WTC11 (cell line): ENCODE measurements around the gene PRKCQ.

Experiments used
- IRF2 ChIP-seq: sonication (generic); formaldehyde crosslinking; IDR thresholded peaks from 2 replicates; pipeline ENCODE4 v1.8.0; 2022; ENCODE audit warnings: low read depth, missing genetic modification reagents, borderline replicate concordance
- NFE2L1 ChIP-seq: sonication (generic); formaldehyde crosslinking; IDR thresholded peaks from 2 replicates; pipeline ENCODE4 v1.8.1; 2023; ENCODE audit warnings: missing genetic modification reagents
- NR1H2 ChIP-seq: sonication (generic); formaldehyde crosslinking; IDR thresholded peaks from 2 replicates; pipeline ENCODE4 v1.9.0; 2021; ENCODE audit warnings: mild to moderate bottlenecking, moderate library complexity, missing genetic modification reagents
- SP1 ChIP-seq: sonication (generic); formaldehyde crosslinking; conservative IDR thresholded peaks from 2 replicates; pipeline ENCODE4 v1.8.1; 2022; ENCODE audit warnings: missing genetic modification reagents
- TEAD1 ChIP-seq: sonication (generic); formaldehyde crosslinking; IDR thresholded peaks from 2 replicates; pipeline ENCODE4 v1.8.0; 2022; ENCODE audit warnings: mild to moderate bottlenecking, missing genetic modification reagents
- ZNF263 ChIP-seq: sonication (generic); formaldehyde crosslinking; IDR thresholded peaks from 2 replicates; pipeline ENCODE4 v1.8.1; 2022; ENCODE audit warnings: low read depth, mild to moderate bottlenecking, moderate library complexity, missing genetic modification reagents
- TF ChIP-seq, protein P1 (sequence below): fragments of 200-600 bp; IDR thresholded peaks from 2 replicates; pipeline ENCODE4 v1.8.0; 2022; ENCODE audit warnings: antibody characterized with exemption
- TF ChIP-seq, protein P2 (sequence below): sonication (generic); formaldehyde crosslinking; IDR thresholded peaks from 2 replicates; pipeline ENCODE4 v1.8.0; 2022; ENCODE audit warnings: mild to moderate bottlenecking, missing genetic modification reagents
- TF ChIP-seq, protein P3 (sequence below): sonication (generic); formaldehyde crosslinking; IDR thresholded peaks from 2 replicates; pipeline ENCODE4 v1.8.1; 2022; ENCODE audit warnings: low read depth, mild to moderate bottlenecking, moderate library complexity, missing genetic modification reagents, borderline replicate concordance
- TF ChIP-seq, protein P4 (sequence below): sonication (generic); formaldehyde crosslinking; conservative IDR thresholded peaks from 2 replicates; pipeline ENCODE4 v1.8.1; 2022; ENCODE audit warnings: mild to moderate bottlenecking, missing genetic modification reagents
- TF ChIP-seq, protein P5 (sequence below): sonication (generic); formaldehyde crosslinking; IDR thresholded peaks from 2 replicates; pipeline ENCODE4 v1.8.1; 2022; ENCODE audit warnings: missing genetic modification reagents, borderline replicate concordance

DNA sequence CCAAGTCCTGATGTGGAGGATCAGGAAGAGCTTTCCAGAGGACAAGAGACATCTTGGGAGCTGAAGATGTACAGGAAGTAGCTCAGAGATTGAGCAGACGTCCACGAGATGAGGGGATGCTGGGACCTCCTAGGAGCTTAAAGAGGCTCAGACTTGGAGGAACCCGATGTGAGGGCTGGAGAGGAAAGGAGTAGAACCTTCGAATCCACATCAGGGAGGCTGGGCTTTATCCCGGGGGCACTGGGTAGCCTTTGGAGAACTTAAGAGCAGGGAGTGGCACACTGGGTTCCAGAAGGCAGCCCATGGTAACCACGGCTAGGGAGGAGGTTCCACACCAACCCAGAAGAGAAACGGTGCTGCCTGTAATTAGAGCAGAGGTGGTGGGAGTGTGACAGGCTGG is 10.8 kb downstream of the PRKCQ start:
- TF ChIP-seq, protein P1, sequence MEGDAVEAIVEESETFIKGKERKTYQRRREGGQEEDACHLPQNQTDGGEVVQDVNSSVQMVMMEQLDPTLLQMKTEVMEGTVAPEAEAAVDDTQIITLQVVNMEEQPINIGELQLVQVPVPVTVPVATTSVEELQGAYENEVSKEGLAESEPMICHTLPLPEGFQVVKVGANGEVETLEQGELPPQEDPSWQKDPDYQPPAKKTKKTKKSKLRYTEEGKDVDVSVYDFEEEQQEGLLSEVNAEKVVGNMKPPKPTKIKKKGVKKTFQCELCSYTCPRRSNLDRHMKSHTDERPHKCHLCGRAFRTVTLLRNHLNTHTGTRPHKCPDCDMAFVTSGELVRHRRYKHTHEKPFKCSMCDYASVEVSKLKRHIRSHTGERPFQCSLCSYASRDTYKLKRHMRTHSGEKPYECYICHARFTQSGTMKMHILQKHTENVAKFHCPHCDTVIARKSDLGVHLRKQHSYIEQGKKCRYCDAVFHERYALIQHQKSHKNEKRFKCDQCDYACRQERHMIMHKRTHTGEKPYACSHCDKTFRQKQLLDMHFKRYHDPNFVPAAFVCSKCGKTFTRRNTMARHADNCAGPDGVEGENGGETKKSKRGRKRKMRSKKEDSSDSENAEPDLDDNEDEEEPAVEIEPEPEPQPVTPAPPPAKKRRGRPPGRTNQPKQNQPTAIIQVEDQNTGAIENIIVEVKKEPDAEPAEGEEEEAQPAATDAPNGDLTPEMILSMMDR: no peak
- TF ChIP-seq ZNF263 (CRISPR knock-in tag): no peak
- TF ChIP-seq, protein P2, sequence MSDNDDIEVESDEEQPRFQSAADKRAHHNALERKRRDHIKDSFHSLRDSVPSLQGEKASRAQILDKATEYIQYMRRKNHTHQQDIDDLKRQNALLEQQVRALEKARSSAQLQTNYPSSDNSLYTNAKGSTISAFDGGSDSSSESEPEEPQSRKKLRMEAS (CRISPR knock-in tag): no peak
- TF ChIP-seq IRF2: no peak
- no peak for TF ChIP-seq NR1H2
- no peak for TF ChIP-seq TEAD1 (CRISPR knock-in tag)
- TF ChIP-seq, protein P3, sequence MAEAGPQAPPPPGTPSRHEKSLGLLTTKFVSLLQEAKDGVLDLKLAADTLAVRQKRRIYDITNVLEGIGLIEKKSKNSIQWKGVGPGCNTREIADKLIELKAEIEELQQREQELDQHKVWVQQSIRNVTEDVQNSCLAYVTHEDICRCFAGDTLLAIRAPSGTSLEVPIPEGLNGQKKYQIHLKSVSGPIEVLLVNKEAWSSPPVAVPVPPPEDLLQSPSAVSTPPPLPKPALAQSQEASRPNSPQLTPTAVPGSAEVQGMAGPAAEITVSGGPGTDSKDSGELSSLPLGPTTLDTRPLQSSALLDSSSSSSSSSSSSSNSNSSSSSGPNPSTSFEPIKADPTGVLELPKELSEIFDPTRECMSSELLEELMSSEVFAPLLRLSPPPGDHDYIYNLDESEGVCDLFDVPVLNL (CRISPR knock-in tag): no peak
- TF ChIP-seq, protein P4, sequence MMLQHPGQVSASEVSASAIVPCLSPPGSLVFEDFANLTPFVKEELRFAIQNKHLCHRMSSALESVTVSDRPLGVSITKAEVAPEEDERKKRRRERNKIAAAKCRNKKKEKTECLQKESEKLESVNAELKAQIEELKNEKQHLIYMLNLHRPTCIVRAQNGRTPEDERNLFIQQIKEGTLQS (CRISPR knock-in tag): no peak
- TF ChIP-seq, protein P5, sequence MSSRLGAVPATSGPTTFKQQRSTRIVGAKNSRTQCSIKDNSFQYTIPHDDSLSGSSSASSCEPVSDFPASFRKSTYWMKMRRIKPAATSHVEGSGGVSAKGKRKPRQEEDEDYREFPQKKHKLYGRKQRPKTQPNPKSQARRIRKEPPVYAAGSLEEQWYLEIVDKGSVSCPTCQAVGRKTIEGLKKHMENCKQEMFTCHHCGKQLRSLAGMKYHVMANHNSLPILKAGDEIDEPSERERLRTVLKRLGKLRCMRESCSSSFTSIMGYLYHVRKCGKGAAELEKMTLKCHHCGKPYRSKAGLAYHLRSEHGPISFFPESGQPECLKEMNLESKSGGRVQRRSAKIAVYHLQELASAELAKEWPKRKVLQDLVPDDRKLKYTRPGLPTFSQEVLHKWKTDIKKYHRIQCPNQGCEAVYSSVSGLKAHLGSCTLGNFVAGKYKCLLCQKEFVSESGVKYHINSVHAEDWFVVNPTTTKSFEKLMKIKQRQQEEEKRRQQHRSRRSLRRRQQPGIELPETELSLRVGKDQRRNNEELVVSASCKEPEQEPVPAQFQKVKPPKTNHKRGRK (CRISPR knock-in tag): no peak
- TF ChIP-seq NFE2L1 (CRISPR knock-in tag): no peak
- TF ChIP-seq SP1 (CRISPR knock-in tag): no peak
